MM.1S (cell line): ENCODE data around the gene HADHB.

Experiments used
- CTCF ChIP-seq: fragments of 300-600 bp; sonication (generic); IDR thresholded peaks from 2 replicates; pipeline ENCODE4 v1.5.1; 2016; ENCODE audit warnings: antibody characterized with exemption, low read length, mixed read lengths
- EZH2phosphoT487 ChIP-seq: fragments of 300-600 bp; sonication (generic); IDR thresholded peaks from 2 replicates; pipeline ENCODE4 v1.6.1; 2018; ENCODE audit warnings: antibody characterized with exemption, low read length

GRCh38 chr2:26273501-26273900 is 28.8 kb downstream of the HADHB start:
- TF ChIP-seq CTCF (no peak), EZH2phosphoT487 (no peak)
